NCI-H2107 treated with DMSO at 0.1 percent for 48 hours (cell line): ENCODE measurements around the gene TOMM40.
A peak's percentile ranks its signal among the peaks of the same experiment; 100 is the strongest.
"Not testable (repeated sequence)": the region's sequence is repeated elsewhere in the genome, so short reads cannot be mapped to it uniquely, and the experiment has no call there.

Source experiments
- DNase-seq: peaks from one replicate; lab custom pipeline; 2025; ENCODE audit not compliant: unreplicated experiment; lab: John Stamatoyannopoulos, UW

TOMM40 gene

DNA sequence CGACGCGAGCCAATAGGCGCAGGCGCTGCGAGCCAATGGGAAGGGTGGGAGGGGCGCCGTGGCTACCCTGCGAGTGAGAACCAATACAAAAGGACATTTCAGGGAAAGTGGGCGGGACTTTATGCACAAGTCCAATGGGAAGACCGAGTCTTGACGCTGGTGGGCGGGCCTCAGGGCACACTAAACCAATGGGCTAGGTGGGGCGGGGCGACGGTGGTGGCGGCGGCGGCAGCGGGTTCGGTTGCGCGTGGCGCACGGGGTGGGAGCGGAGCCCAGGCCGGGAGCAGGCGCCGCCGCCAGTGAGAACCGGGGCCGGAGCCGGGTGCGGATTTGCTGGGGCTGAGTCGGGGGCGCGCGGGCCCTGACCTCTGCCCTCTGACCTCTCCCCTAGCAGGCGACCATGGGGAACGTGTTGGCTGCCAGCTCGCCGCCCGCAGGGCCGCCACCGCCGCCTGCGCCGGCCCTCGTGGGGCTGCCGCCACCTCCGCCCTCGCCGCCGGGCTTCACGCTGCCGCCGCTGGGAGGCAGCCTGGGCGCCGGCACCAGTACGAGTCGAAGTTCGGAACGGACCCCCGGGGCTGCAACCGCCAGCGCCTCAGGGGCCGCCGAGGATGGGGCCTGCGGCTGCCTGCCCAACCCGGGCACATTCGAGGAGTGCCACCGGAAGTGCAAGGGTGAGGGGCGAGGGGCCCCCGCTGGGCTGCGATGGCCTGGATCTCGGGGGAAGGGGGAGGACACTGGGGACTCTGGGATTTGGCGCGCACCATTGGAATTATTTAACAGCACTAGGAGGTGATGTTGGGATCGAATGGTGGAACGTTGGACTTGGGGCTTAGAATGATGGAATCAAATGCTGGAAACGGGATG lies at the start of gene TOMM40:
TSS of gene TOMM40 (plus strand) at position 239 of the 867 bp plus-strand sequence. CDS start at position 401, 162 bp downstream.
- DNase-seq, result no peak

DNA sequence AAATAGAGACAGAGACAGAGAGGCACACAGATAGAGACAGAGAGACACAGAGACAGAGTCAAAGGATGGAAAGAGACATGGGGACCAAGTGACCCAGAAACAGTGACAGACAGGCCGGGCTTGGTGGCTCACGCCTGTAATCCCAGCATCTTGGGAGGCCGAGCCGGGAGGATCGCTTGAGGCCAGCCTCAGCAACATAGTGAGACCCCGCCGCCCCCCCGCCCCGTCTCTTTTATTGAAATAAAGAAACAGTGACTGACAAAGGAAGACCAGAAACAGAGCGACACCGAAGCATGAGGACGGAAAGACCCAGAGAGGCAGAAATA lies 45.8 kb upstream of the TOMM40 start:
- no peak for DNase-seq

DNA sequence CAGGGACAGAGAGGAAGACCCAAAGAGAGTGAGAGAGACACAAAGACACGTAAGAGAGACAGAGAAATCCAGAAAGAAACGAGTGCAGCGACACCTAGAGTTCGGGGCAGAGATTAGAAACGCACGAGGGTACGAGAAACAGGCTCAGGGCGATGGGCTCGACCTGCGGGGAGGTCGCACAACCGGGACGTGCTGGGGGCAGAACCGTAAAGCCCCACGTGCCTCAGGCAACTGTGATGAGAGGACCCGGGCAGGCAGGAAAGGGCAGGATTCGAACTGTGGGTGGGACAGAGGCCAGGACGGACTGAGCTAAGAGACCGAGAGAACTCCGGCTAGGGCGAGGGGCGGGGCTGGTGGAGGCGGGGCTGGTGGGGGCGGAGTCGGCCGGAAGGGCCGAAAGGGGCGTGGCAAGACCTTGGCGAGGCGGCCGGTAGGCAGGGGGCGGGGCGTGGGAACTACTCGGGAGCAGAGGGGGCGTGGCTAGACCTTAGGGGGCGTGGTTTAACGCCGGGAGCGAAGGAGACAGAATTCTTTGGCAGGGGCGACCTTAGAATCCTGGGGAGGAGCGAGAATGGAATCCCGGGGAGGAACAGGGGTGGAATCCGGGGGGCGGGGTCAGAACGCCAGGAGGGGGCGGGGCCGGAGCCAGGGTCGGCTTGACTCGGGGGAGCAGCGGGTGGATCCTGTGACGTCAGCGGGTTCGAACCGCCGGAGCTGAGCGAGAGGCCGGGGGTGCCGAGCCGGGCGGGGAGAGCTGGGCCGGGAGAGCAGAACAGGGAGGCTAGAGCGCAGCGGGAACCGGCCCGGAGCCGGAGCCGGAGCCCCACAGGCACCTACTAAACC lies 45.2 kb upstream of the TOMM40 start, which contains the start of gene NECTIN2:
TSS of gene NECTIN2 (plus strand) at position 686 of the 843 bp plus-strand sequence. CDS start 229 bp downstream, outside the sequence.
- DNase-seq, result peak; percentile 91

DNA sequence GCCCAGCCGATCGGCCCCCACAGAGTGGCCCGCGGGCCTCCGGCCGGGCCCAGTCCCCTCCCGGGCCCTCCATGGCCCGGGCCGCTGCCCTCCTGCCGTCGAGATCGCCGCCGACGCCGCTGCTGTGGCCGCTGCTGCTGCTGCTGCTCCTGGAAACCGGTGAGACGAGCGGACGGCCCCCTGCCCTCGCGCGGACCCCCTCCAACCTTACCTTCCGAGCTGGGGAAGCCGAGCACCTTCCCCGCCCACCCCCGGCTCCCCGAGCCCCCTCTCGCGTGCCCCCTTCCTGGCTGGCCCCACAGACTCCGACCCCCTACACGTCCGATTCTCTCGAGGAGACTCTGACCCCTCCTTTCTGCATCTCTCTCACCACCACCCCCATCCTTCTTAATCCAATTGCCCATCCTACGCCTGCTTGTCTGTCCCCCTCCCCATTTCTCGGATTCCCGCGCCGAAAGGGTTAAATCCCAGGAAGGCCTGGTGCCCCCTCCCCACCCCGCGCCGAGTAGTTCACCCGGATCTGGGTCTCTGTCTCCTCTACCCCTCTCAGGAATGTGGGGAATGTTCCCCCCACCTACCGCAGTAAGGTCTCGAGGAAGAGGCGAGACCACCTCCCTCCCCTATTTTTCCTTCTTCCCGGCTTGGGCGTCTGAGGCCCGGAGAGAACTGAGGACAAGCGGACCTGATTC lies 44.5 kb upstream of the TOMM40 start:
- DNase-seq, result no peak

DNA sequence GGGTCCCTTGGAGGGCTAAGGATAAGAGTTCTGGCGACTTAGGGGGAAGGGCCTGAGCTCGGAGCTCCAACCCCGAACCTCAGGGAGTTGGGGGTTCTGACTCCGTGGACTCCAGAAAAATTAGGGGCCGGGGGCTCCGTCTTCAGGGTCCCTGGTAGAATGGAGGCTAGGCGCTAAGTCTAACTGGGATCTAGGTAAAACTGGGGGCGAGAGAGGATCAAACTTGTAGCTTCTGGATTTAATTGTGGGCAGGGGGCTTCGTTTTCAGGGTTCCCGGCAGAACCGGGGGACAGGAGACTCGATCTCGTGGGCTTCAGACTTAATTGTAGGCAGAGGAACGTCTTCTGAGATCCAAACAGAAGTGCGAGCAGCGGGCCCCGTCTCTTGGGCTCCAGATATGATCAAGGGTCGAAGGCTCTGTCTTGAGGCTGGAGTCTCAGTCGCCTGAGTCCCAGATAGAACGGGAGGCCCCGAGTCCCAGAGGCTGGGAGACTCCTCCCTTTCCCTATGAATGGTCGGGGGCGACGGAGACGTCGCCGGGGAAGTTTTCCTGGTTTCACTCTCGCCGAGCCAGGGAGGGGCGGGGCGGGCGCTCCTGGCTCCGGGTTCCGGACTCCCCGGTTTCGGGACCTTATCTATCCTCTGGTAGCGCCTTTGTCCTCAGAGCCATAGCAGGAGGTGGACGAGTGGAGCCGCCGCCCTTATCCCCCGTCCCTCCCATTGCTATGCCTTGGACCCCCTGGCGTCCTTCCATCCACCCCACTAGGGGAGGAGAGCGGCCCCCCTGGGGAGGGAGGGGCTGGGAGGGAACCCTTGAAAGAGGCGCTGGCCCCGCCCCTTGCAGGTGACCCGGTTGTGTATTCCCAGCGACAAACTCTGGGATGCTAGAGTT lies 43.7 kb upstream of the TOMM40 start:
- peak; percentile 6 for DNase-seq

DNA sequence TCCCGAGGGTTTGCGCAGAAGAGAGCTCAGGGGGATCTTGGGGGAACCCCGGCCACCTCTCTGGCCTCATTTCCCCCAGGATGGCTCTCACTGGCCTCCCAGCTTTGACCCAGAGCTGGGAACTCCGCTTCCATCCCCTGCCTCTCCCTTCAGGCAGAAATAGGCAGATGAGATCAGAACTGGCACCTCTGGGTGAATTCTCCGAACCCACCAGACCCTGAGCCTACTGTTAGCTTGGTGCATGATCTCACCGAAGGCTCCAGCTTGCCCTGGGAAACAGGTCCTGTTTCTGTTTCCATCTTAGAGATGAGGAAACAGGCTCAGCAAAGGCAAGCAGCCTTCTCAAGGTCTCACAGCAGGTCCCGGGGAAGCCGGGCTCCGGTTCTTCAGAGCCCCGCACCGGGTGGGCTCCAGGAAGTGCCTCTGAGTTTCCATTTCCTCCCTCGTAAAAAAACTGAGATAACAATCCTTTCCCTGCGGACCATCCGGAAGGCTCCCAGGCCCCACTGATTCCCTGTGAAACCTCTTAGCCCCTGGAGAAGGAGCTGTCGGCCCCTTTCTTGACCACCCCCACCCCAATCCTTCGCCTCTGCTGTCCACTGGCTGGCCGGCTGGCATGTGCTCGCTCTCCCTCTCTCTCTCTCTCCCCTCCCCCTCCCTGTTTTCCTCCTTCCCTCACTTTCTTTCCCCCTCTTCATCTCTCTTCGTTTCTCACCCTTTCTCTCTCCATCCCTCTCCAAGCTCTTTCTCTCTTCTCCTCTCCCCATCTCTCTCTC lies 42.8 kb upstream of the TOMM40 start:
- DNase-seq, result no peak

DNA sequence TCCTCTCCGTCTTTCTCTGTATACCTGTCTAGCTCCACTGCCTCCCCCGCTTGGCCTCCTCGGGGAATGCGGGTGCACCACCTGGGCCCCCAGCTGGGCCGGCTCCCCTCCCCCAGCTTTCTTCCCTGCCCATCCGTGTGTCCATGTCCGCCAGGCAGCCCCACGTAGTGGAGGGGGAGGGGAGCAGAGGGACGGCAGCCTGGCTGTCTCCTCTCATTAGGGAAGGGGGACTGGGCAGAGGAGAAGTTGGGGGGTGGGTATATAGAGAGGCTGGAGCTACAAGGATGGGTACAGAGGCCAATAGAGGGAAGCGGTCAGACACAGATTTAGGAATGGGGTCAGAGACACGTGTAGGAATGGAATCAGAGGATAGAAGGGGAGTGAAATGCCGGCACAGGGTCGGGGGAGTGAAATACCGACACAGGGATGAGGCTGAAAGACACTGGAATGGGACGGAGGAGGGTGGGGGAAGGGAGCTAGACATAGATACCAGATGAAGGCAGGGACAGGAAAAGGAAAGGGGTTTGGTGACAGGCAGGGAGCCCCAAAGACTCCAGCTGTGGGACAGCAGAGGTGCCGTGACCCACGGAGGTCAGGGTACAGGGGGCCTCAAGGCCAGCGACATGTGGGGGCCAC lies 42.1 kb upstream of the TOMM40 start:
- no peak for DNase-seq

DNA sequence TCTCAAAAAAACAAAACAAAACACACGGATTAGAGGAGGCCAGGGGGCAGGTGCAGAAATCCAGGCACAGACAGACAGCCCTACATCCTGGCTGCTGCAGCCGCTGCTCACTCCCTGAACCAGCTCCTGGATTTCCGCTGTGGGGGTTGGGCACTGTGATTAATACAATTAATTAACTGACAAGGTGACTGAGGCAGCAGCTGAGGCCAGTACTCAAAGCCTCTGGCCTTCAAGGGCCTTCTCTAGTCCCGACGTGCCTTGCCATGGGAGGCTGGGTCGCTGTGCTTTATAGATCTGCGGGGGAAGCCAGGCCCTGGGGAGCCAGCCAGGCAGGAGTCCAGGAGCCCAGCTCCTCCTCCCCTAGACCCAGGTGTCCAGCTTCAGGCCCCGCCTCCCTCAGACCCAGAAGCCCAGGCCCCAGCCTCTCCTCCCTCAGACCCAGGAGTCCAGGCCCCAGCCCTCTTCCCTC lies 40.4 kb upstream of the TOMM40 start:
- no peak for DNase-seq

DNA sequence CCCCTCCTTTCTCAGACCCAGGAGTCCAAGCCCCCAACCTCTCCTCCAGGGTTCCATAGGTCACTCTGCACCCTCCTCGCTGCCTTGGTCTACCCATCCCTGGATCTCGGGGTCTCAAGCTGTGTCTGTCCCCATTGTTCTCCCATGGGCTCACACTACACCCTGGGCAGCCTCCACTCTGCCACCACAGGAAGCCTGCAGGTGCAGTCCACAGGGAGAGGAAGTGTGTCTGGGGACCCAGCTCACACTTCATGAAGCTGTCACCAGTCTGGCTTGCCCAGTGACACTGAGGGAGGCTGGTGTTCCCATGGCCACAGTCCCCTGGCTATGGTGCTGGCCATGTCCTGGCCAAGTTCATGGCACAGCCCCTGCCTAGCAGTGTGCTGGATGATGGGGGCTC lies 39.6 kb upstream of the TOMM40 start:
- DNase-seq, result no peak

DNA sequence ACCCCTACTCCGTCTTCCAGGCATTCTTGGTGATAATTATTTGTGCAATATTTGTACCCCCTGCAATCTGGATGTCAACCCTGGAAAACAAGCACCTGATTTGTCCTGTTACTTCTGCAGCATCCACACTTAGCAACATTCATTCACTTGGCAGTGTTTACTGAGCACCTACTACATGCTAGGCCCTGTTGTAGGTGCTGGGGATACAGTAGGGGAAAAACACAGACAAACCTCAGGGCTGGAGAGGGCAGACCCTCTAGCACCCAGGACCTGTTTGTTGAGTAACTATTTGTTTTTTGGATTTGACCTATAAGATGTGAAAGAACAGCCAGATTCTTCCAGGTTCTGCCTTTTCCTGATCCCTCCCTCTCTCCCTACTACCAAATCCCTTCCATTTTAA lies 35.4 kb upstream of the TOMM40 start:
- DNase-seq, result no peak

DNA sequence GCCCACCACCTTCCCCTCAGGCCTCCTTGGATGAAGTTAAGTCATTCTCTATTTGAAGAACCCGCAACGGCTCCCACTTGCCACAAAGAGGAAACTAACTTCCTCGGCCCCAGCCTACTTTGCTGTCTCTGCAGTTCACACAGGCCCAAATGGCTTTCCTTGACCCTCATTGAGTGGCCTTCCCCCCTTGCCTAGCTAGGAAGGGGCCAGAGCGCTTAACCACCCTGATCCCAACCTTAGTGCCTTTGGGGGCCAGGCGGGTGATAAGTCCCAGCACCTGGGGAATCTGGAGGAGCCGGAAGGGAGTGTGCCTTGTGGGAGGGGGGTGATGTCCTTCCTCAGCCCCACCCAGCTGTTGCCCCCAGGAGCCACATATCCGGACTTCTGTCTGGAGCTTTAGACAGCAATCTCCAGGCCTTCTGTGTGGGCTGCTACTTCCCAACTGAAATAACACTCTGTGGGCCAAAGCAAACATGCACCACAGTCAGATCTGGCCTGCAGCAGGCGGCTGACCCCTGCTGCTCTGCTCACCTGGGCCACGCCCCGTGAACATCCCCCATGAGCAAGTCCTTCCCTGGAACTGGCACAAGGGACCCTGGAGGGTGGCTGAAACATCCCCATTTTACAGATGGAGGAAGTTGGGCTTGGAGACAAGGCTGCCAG lies 34.5 kb upstream of the TOMM40 start:
- no peak for DNase-seq

DNA sequence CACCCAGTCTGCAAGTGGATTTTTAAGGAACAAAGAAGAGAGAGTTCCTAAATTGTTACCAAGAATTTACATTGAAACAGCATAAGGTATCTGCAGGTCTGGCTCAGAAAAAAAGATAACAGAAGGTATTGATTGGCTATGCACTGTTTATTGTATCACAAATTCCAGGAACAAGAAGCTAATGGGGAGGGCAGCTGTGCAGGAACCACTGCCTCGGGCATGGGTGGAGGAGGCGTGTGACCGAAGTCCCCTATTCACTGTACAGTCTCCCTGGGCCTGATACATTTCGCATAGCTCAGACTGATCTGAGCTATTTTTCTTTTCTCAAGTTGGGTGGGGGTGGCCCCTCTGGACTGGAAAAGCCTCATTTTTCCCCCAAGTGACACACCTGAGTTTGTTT lies 33.2 kb upstream of the TOMM40 start:
- no peak for DNase-seq

DNA sequence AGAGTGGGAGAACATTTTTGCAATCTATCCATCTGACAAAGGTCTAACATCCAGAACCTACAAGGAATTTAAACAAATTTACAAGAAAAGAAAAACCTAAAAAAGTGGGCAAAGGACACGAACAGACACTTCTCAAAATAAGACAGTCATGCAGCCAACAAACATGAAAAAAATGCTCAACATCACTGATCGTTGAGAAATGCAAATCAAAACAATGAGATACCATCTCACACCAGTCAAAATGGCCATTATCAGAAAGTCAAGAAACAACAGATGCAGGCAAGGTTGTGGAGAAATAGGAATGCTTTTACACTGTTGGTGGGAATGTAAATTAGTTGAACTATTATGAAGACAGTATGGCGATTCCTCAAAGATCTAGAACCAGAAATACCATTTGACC lies 29.5 kb upstream of the TOMM40 start:
- not testable (repeated sequence) for DNase-seq

DNA sequence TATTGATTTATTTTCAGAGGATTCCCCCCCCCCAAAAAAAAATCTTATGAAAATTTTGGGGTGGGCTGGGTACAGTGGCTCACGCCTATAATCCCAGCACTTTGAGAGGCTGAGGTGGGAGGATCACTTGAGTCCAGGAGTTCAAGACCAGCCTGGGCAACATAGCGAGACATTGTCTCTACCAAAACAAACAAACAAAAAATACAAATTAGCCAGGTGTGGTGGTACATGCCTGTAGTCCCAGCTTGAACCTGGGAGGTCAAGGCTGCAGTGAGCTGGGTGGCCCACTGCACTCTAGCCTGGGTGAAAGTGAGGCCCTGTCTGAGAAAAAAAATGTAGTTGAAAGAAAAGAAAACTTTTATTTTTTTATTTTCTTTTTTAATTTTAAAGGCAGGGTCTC lies 27.1 kb upstream of the TOMM40 start:
- DNase-seq, result no peak

DNA sequence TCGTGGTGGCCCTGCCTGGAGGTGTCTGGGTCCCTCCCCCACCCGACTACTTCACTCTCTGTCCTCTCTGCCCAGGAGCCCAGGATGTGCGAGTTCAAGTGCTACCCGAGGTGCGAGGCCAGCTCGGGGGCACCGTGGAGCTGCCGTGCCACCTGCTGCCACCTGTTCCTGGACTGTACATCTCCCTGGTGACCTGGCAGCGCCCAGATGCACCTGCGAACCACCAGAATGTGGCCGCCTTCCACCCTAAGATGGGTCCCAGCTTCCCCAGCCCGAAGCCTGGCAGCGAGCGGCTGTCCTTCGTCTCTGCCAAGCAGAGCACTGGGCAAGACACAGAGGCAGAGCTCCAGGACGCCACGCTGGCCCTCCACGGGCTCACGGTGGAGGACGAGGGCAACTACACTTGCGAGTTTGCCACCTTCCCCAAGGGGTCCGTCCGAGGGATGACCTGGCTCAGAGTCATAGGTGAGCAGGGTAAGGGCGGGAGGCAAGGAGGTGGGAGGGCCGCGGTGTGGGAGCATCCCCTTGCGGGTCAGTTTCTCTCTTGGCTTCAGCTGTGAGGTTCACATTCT lies 25.8 kb upstream of the TOMM40 start:
- no peak for DNase-seq

DNA sequence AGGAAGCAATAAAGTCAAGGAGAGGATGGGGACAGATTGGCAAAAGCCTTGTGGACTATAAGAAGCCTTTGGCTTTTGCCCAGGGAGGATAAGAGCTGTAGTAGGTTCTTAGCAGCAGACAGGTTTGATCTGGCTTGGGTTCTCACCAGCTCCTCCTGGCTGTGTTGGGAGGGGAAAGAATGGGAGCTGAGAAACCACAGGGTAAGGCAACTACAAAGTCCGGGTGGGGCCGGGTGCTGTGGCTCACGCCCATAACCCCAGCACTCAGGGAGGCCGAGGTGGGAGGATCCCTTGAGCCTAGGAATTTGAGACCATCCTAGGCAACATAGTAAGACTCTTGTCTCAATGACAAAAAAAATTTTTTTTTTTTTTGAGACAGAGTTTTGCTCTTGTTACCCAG lies 24.4 kb upstream of the TOMM40 start:
- no peak for DNase-seq

DNA sequence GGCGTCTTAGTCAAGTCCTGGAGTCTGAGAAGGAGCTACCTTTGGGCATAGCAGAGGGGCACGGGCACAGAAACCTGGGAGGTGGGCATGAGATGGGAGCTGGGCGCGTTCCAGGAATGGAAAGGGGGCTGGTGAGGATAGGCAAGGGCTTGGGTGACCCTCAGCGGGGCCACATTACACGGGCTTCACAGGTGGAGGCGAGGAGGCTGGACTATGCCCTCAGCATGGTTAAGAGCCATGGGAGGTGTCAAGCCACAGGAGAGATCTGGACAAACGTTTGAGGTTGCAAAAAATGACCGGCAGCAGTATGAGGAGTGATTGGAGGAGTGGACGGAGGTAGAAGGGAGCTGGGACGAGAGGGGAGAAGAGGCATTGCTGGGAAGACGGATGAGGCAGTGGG lies 23.5 kb upstream of the TOMM40 start:
- no peak for DNase-seq

DNA sequence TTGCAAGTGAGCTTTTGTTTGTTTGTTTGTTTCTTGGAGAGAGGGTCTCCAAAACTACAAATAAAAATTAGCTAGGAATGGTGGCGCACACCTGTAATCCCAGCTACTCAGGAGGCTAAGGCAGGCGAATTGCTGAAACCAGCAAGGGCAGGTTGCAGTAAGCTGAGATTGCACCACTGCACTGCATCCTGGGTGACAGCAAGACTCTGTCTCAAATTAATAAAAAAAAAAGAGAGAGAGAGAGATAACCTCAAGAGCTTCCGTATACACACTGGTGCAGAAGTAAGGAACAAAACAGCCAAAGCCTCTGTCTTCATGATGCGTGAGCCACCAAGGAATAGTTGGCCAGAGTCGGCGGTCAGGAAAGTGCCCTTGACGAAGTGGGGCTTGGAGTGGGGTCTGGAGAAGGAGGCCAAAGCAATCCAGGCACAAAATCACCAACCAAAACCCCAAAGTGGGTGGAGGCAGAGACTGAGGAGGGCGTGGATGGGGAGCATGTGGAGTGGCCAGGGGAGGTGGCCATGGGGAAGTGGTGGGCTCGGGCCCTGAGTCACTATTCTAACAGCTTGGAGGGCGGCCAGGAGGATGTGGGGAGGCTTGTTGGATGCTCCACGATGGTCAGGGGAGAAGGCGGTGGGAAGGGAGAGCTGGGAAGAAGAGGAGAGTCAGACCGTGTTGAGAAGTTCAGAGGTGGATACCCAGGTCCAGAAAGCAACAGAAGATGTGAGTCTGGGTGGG lies 21.2 kb upstream of the TOMM40 start:
- DNase-seq, result no peak
